GM21367 (cell line): ENCODE results near the gene NOXO1.
"Not testable (repeated sequence)": the region's sequence is repeated elsewhere in the genome, so short reads cannot be mapped to it uniquely, and the experiment has no call there.

Experiments used
- ATAC-seq: cut with Tn5 transposase; IDR thresholded peaks from one replicate; pipeline ENCODE4 v1.9.1; 2021; ENCODE audit not compliant: unreplicated experiment

The NOXO1 gene

GRCh38 chr16:1963806-1964505 is 17.3 kb downstream of the NOXO1 start:
- ATAC-seq = no peak

DNA sequence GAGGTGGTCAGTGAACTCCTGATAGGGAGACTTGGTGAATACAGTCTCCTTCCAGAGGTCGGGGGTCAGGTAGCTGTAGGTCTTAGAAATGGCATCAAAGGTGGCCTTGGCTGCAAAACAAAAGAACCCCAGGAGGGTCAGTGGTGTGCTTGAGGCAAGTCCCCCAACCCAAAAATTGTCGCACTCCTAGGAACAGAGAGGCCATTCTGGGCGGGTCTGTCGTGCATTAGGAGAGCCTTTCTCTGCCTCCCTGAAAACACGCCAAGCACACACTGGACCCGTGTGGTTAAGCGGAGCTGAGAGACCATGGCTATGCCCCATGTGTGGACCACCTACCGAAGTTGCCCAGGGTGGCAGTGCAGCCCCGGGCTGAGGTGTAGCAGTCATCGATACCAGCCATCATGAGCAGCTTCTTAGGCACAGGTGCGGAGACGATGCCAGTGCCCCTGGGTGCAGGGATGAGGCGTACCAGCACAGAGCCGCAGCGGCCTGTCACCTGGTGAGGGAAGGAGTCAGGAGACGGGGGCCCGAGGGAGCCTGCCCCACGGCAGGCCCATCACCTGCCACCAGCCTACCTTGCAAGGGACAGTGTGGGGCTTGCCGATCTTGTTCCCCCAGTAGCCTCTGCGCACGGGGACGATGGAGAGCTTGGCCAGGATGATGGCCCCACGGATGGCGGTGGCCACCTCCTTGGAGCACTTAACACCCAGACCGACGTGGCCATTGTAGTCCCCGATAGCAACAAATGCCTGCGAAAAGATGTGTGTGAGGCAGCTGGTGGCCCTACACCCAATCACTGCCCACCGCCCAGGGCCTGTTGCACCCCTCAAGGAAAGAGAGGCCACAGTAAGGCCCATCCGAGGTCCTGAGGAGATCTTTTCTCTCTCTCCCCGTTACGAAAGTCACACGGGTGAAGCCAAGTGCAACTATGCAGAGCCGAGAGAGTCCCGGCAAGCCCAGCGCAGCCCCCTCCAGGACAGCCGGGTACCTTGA is 18.8 kb downstream of the NOXO1 start:
- not testable (repeated sequence) for ATAC-seq

GRCh38 chr16:1961651-1962067 is 19.6 kb downstream of the NOXO1 start:
- no peak for ATAC-seq

GRCh38 chr16:1960665-1961630 is 20.3 kb downstream of the NOXO1 start:
- ATAC-seq = no peak

DNA sequence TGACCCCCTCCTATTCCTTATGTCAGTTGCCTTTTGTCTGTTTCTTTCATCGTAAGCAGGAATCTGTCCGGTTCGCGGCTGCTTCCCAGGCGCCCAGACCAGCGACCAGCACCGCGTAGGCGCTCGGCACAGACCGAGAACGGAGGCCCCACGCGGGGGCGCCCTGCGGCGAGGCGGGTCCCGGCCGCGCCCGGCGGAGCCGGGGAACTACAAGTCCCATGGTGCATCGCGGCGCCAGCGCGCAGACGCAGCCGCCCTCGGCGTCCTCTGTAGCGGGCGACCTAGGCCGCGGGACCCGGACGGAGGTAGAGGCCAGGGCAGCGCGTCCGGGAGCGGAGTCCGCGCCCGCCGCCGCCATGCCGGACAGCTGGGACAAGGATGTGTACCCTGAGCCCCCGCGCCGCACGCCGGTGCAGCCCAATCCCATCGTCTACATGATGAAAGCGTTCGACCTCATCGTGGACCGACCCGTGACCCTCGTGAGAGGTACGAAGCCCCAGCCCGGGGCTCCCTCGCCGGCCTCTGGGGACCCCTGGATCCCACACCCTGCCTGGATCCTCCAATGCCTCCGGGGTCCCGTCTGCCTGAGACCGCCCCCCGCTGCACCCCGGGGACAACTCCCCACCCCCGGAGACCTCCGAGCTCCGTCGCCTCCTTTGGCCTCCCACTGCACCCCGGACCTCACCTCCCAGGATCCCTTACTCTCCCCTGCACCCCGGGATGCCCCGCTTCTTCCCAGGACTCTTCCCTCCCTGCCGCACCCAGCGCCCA is 21.8 kb downstream of the NOXO1 start, which contains the start of gene NDUFB10:
Gene NDUFB10, plus strand, starts transcription at position 270 of the 771 bp plus-strand sequence. Its CDS starts 87 bp downstream, at position 357.
- peak; percentile 52 for ATAC-seq

DNA sequence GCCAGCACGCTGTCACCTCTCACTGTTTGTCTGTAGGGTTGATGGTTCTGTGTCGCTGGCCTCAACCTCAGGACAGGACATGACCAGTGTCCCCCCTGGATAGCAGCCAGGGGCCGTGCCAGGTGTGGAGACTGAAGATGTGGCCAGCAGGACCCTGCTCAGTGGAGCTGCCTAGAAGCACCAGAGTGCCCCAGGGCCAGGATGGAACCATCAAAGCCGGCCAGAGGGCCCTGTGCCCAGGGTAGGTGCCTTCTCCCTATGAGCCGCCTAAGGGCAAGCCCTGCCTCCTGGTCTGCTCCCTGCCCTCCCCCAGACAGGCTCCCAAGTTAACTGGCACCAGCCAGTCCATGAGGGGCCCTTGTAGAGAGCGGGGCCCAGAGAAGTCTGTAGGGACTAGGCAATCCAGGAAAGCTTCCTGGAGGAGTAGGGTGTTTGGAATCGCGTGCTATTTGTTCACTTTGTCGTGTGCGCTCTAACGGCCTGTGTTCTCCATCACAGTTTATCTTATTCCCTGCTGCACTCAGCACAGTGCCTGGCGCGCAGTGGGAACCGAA is 22.5 kb downstream of the NOXO1 start:
- no peak for ATAC-seq

GRCh38 chr16:1958143-1958491 is 23.2 kb downstream of the NOXO1 start:
- ATAC-seq = not testable (repeated sequence)

DNA sequence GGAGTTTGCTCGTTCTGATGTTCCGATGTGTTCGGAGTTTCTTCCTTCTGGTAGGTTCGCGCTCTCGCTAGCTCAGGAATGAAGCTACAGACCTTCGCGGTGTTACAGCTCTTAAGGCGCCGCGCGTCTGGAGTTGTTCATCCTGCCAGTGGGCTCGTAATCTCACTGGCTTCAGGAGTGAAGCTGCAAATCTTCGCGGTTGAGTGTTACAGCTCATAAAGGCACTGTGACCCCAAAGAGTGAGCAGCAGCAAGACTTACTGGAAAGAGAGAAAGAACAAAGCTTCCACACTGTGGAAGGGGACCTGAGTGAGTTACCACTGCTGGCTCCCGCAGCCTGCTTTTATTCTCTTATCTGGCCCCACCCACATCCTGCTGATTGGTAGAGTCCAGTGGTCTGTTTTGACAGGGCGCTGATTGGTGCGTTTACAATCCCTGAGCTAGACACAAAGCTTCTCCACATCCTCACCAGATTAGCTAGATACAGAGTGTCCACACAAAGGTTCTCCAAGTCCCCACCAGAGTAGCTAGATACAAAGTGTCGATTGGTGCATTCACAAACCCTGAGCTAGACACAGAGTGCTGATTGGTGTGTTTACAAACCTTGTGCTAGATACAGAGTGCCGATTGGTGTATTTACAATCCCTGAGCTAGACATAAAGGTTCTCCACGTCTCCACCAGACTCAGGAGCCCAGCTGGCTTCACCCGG is 23.7 kb downstream of the NOXO1 start:
- ATAC-seq = not testable (repeated sequence)

DNA sequence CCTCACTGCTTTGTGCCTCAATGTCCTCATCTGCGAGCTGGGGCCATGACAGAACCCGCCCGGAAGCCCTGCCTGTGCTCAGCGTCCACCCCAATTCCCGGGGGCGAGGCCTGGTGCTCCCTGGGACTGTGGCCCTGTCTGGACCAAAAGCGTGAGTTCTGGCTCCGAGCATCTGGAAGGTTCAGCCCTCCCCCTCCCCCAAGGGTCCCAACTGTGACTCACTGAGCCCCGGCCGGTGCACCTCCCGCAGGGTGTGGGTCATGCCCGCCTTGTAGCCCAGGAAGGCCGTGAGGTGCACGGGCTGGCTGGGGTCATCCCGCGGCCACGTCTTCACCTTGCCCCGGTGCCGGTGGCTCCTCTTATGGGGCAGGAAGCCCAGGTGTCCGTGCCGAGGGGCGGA is 27.5 kb downstream of the NOXO1 start:
- ATAC-seq = no peak

GRCh38 chr16:1950559-1950958 is 30.7 kb downstream of the NOXO1 start:
- ATAC-seq = no peak

DNA sequence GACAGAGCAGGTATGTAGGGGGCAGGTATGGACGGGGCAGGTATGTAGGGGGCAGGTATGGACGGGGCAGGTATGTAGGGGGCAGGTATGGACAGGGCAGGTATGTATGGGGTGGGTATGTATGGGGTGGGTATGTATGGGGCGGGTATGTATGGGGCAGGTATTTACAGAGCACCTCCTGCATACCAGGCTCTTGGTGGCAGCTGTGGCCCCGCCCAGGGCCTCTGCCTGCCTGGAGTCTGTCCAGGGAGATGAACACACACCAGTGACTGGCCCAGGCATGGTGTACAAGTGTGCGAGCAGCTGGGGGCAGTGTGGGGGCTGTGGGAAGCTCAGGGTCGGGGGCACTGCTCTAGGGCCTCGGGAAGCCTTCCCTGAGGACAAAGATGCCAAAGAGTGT is 31.2 kb downstream of the NOXO1 start:
- ATAC-seq = no peak

DNA sequence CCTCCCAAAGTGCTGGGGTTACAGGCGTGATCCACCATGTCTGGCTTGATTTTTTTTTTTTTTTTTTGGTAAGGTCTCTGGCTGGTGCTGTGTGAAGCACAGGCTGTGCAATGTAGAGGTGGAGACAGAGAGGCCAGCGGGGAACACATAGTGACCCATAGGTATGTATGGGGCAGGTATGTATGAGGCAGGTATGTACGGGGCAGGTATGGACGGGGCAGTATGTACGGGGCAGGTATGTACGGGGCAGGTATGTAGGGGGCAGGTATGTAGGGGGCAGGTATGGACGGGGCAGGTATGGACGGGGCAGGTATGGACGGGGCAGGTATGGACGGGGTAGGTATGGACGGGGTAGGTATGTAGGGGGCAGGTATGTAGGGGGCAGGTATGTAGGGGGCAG is 31.8 kb downstream of the NOXO1 start:
- ATAC-seq = no peak

DNA sequence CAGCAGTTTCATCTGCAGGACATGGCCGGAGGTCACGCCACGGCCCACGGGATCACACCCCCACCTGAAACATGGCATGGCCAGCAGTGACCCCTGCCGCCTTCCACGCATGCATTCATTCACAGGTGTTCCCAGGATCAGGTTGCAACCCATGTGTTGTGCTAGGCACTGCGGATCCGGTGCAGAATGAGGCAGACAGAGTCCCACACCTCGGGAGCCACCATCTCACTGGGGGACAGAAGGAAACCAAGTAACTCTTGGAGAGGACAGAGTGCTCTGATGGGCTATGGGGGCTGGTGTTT is 33.9 kb downstream of the NOXO1 start:
- ATAC-seq = no peak

- ATAC-seq = no peak
Measured at GRCh38 chr16:1946495-1947368, 34.5 kb downstream of the NOXO1 start.

DNA sequence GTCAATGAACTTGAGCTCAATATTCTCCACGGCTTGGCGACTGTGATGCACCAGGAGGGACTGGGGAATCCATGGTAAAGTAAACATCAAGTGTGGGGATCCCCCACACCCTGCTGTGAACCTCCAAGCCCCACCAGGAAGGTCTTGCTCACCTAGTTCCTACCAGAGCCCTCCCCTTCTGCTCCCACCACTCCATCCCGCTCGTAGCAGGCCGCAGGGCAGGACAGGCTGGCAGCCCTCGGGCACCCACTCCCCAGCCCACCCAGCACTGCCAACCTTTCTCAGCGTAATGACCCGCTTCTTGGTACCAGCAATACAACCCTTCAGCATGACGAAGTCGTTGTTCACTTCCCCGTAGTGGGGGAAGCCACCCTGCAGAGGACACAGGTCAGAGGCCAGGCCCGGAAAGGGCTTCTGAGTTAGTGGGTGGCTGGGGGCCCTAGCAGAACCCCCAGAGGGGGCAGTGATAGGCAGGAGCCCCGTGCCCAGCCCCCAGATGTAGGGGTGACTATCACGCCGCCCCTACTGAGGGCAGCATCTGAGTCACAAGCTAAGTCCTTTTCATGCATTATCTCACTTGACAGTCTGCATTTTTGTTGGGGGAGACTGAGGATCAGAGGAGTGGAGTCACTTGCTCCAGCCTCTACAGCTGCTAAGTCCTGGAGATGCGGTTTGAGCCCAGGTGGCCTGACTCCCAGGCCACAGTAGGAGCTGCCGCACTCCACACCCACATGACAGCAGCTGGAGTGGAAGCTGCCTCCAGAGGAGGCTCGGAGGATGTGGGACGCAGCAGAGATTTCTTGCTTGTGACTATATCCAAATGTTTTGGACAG is 35.5 kb downstream of the NOXO1 start:
- no peak for ATAC-seq

GRCh38 chr16:1944612-1945199 is 36.6 kb downstream of the NOXO1 start:
- ATAC-seq = no peak
